Activated CD8-positive, alpha-beta T cell treated with anti-CD3 and anti-CD28 coated beads for 36 hours (primary cell): Measurements from ENCODE around the gene ADGRG1. TPM values are rescaled to one million over a fixed set of nuclear protein-coding genes. Genes with fewer than 3 reads are reported as not detected.

Source experiments
- ATAC-seq: fragments of 200-7000 bp; cut with Tn5 transposase; one replicate; pipeline ENCODE4 v1.10.0; 2021; ENCODE audit warnings: mild to moderate bottlenecking, moderate library complexity
- CTCF ChIA-PET: fragments of 350-600 bp; sonication (Branson Sonifier 250); formaldehyde crosslinking; loops from one replicate; lab custom pipeline; 2021; ENCODE audit warnings: antibody characterized with exemption; lab: Charles Lee
- POLR2A ChIA-PET: fragments of 350-600 bp; sonication (Branson Sonifier 250); formaldehyde crosslinking; loops from one replicate; lab custom pipeline; 2021; ENCODE audit warnings: antibody characterized with exemption; lab: Charles Lee
- DNase-seq: peaks from one replicate; pipeline ENCODE4 v3.0.0-alpha.2; 2020
- H3K27ac Mint-ChIP-seq: one replicate; pipeline ENCODE4 v1.8.0; 2021; ENCODE audit warnings: mild to moderate bottlenecking, mixed read lengths
- H3K27me3 Mint-ChIP-seq: one replicate; pipeline ENCODE4 v1.8.0; 2021; ENCODE audit warnings: mixed read lengths
- H3K36me3 Mint-ChIP-seq: one replicate; pipeline ENCODE4 v1.8.0; 2021; ENCODE audit warnings: low read depth, mixed read lengths
- H3K4me1 Mint-ChIP-seq: one replicate; pipeline ENCODE4 v1.8.0; 2021; ENCODE audit warnings: low read depth, mixed read lengths
- H3K4me3 Mint-ChIP-seq: one replicate; pipeline ENCODE4 v1.8.0; 2021; ENCODE audit warnings: mild to moderate bottlenecking, moderate library complexity, mixed read lengths
- H3K9me3 Mint-ChIP-seq: one replicate; pipeline ENCODE4 v1.8.0; 2021; ENCODE audit warnings: mixed read lengths
- intact Hi-C: fragments of 100-400 bp; cut with micrococcal nuclease; formaldehyde crosslinking; loops from one replicate; pipeline ENCODE4 v1.10.0; 2022
- total RNA-seq, 2 experiments: library from RNA; stranded (reverse); gene quantifications; one replicate each; pipeline ENCODE4 v1.2.3, GENCODE V29; 2021
- TF ChIP-seq, protein P1 (sequence below): fragments of 200-600 bp; IDR thresholded peaks from one replicate; pipeline ENCODE4 v1.8.0; 2022; ENCODE audit warnings: antibody characterized with exemption, mild to moderate bottlenecking

The ADGRG1 gene
- total RNA-seq, 2 experiments from 2014 or later = 4.9 to 8.5 TPM

DNA sequence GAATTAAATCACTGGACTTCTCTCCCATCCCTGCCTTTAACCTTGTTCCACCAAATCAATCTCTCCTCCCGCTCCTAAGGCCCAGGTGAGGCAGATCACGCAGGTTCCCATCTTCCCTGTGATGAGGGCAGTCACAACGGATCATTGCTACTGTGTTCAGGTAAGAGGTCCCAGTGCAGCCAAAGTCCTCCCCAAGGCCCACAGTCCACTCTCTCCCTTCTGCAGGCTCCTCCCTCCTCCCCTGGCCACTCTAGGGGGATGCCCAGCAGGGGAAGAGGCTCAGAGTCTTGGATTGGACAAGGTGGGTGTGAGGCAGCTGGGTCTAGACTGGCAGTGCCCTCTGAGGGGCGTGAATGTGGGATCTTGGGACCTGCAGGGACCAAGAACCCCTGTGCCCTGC lies 37.1 kb downstream of the ADGRG1 start:
- no peak for DNase-seq
- Mint-ChIP-seq H3K4me1 (no peaks in the 10 kb centered on the region), H3K27me3 (no peaks in the 10 kb centered on the region), H3K36me3 (no peaks in the 10 kb centered on the region), H3K9me3 (no peaks in the 10 kb centered on the region), H3K27ac (no peak overlapping the region), H3K4me3 (no peak overlapping the region)
- CTCF ChIA-PET = interaction anchor here (1.1 to 2.2 kb wide), 2 partner anchors 18 to 92 kb away, joined by 3 to 14 read pairs; no protein-coding TSS in a partner anchor
- TF ChIP-seq, protein P1, sequence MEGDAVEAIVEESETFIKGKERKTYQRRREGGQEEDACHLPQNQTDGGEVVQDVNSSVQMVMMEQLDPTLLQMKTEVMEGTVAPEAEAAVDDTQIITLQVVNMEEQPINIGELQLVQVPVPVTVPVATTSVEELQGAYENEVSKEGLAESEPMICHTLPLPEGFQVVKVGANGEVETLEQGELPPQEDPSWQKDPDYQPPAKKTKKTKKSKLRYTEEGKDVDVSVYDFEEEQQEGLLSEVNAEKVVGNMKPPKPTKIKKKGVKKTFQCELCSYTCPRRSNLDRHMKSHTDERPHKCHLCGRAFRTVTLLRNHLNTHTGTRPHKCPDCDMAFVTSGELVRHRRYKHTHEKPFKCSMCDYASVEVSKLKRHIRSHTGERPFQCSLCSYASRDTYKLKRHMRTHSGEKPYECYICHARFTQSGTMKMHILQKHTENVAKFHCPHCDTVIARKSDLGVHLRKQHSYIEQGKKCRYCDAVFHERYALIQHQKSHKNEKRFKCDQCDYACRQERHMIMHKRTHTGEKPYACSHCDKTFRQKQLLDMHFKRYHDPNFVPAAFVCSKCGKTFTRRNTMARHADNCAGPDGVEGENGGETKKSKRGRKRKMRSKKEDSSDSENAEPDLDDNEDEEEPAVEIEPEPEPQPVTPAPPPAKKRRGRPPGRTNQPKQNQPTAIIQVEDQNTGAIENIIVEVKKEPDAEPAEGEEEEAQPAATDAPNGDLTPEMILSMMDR = no peak
- POLR2A ChIA-PET = no interaction called here
- intact Hi-C loops = no loop called here
- ATAC-seq = no peak

DNA sequence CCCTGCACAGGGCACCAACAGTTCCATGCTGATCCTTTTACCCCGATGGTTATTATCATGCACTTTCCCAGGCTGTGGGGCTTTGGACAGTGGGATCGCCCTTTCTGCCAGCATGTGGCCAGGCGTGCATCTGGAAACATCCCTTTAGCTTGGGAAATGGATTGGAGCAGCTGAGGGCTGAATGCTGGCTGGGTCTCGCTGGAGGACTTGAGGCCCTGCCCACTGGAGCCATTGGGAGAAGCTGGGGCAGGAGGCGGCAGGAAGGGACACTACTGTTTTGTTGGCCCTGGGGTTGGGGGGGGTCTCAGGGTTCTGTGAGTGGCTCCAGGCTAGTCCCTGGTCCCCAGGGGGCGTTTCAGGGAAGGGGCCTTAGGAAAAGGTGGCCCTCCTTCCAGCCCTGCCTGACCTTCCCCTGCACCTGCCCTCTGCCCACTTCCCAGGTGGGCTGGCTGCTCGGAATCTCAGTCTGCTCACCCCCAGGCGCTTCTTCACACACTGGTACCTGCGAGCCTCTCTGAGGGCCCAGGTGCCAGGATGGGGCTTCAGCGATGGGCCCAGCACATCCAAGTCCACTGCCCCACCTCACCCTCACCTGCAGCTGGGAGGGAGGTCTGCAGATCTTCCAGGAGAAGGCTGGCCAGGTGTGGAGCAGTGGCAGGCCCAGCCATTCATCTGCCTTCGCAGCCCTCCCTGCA lies 38.1 kb downstream of the ADGRG1 start:
- CTCF ChIA-PET = interaction anchor here (1.4 kb wide), 1 partner anchor 12 kb away, joined by 3 read pairs; no protein-coding TSS in a partner anchor
- TF ChIP-seq, protein P1 = no peak
- intact Hi-C loops = no loop called here

DNA sequence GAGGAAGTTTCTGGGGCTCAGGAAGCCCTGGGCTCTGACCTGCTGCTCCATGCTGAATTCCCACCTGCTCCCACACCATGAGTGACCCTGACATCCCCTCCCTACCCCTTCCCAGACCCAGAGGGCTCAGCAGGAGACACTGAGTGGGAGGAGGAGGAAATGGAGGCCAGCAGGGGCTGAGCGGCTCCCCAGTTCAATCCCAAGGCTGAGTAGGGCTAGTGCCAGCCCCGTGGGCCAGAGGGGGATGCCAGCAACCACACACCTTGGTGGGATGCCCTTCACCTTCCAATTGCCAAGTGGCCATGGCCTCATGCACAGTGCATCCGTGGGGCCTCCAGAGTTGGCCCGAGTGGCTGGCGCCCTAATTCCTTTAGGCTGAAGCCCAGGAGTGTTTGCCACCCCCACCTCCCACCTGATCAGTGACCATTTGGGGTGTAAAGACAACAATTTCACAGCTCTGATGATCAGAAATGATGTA lies 38.7 kb downstream of the ADGRG1 start:
- H3K27me3 Mint-ChIP-seq = no peaks in the 10 kb centered on the region
- TF ChIP-seq, protein P1 = no peak
- H3K27ac Mint-ChIP-seq = no peak overlapping the region
- ATAC-seq = no peak
- H3K9me3 Mint-ChIP-seq = no peaks in the 10 kb centered on the region
- ChIA-PET CTCF (interaction anchor here (0.7 to 1.4 kb wide), 4 partner anchors 12 to 91 kb away, joined by 3 to 4 read pairs (median 3); no protein-coding TSS in a partner anchor), POLR2A (no interaction called here)
- no peak for DNase-seq
- H3K4me1 Mint-ChIP-seq = no peaks in the 10 kb centered on the region
- intact Hi-C loops = no loop called here
- H3K4me3 Mint-ChIP-seq = no peak overlapping the region
- H3K36me3 Mint-ChIP-seq = no peaks in the 10 kb centered on the region

More for the DNA sequence above, 38.1 kb downstream of the ADGRG1 start:
- Mint-ChIP-seq H3K4me3 (no peak overlapping the region), H3K36me3 (no peaks in the 10 kb centered on the region), H3K27me3 (no peaks in the 10 kb centered on the region), H3K27ac (no peak overlapping the region), H3K9me3 (no peaks in the 10 kb centered on the region), H3K4me1 (no peaks in the 10 kb centered on the region)
- POLR2A ChIA-PET = no interaction called here
- ATAC-seq (no peak), DNase-seq (no peak)

DNA sequence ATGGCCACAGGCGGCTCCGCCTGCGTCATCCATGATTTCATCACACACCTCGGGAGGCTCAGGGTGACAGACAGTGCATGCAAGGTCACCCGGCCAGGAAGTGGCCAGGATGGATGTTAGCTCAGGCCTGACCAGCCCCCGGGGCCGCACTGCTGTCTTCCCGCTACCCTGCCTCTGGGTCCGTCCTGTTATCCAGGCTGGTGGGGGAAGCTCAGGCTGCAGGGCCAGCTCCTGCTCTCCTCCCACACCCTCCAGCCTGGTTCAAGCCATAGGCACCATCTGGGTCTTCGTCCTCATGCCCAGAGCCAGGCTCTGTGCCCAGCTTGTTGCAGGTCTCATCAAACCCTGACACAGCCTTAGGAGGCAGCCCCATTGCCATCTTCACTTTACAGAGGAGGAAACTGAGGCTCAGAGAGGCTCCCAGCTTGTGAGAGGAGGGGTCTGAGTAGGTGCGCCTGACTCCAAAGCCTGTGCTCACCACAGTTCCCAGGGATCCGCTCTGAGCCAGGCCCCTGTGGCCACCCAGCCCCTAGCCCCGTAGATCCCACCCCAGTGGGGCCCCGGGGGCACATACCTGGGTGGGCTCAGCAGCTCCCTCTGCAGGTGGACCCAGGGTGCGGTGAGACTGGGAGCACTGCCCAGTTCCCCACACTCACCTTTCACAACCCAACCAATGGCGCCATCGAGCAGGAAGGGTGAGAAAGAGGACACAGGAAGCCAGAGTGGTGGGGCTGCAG lies 39.3 kb downstream of the ADGRG1 start:
- intact Hi-C loops = no loop called here
- no peak overlapping the region for H3K27ac Mint-ChIP-seq
- TF ChIP-seq, protein P1 = no peak
- ChIA-PET CTCF (interaction anchor here (0.7 to 1.4 kb wide), 4 partner anchors 13 to 92 kb away, joined by 3 to 4 read pairs (median 3); no protein-coding TSS in a partner anchor), POLR2A (interaction anchor here (0.6 to 1.2 kb wide), 2 partner anchors 22 to 227 kb away, joined by 3 read pairs; no protein-coding TSS in a partner anchor)
- no peak overlapping the region for H3K4me3 Mint-ChIP-seq
- H3K27me3 Mint-ChIP-seq = no peaks in the 10 kb centered on the region
- ATAC-seq (no peak), DNase-seq (no peak)
- H3K9me3 Mint-ChIP-seq = no peaks in the 10 kb centered on the region
- no peaks in the 10 kb centered on the region for H3K4me1 Mint-ChIP-seq
- no peaks in the 10 kb centered on the region for H3K36me3 Mint-ChIP-seq
